Breast epithelium (tissue), 3 donors: ENCODE results near the gene NPR2.

Source experiments
- CTCF ChIP-seq, 3 donors: fragments of 450-650 bp; IDR thresholded peaks; one replicate each; pipeline ENCODE4 v1.5.1; 2016 to 2017; ENCODE audit warnings: antibody characterized with exemption in 3 of 3, mild to moderate bottlenecking in 3 of 3, moderate library complexity in 3 of 3
- POLR2A ChIP-seq: fragments of 450-650 bp; IDR thresholded peaks from one replicate; pipeline ENCODE4 v1.6.1; 2016; ENCODE audit warnings: antibody characterized with exemption, mild to moderate bottlenecking, moderate library complexity
- POLR2AphosphoS5 ChIP-seq, 3 donors: sonication (generic); formaldehyde crosslinking; IDR thresholded peaks; one replicate each; pipeline ENCODE4 v1.6.1; 2017; ENCODE audit warnings: antibody characterized with exemption in 3 of 3

GRCh38 chr9:35840881-35841644 is 49.7 kb downstream of the NPR2 start:
- TF ChIP-seq POLR2AphosphoS5 (IDR thresholded peaks at IDR 0.05) (no peak), CTCF (IDR thresholded peaks at IDR 0.05) (no peak), POLR2A (no peak)
